NB4 (cell line): ENCODE results near the gene AK9.

Experiments
- MAX ChIP-seq: IDR thresholded peaks from 2 replicates; pipeline ENCODE4 v1.6.1; 2011; ENCODE audit warnings: low read depth, low read length
- MYC ChIP-seq: IDR thresholded peaks from 2 replicates; pipeline ENCODE4 v1.6.1; 2011; ENCODE audit warnings: low read depth, low read length
- POLR2A ChIP-seq: IDR thresholded peaks from 2 replicates; pipeline ENCODE4 v1.6.1; 2011; ENCODE audit warnings: mild to moderate bottlenecking; ENCODE audit not compliant: insufficient read length; ENCODE audit errors: extremely low read depth
- TF ChIP-seq, protein P1 (sequence below): IDR thresholded peaks from one replicate; pipeline ENCODE4 v1.5.1; 2012; ENCODE audit warnings: low read depth, low read length

DNA sequence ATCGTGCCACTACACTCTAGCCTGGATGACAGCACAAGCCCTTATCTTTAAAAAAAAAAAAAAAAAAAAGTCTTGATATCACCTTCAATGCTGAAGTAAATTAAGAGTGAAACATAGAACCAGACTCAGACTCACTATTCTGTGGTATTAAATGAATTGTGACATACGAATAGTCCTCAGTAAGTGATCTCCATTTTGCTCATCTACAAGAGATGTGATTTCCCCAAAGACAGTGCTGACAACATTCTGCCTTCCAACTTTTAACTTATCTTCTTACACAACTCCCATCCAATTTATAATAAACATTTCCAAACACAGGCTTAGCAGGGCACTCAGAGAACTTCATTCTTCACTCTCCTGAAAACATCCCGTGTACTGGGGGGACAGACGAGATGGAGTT, 216.0 kb downstream of the AK9 start:
- TF ChIP-seq, protein P1, sequence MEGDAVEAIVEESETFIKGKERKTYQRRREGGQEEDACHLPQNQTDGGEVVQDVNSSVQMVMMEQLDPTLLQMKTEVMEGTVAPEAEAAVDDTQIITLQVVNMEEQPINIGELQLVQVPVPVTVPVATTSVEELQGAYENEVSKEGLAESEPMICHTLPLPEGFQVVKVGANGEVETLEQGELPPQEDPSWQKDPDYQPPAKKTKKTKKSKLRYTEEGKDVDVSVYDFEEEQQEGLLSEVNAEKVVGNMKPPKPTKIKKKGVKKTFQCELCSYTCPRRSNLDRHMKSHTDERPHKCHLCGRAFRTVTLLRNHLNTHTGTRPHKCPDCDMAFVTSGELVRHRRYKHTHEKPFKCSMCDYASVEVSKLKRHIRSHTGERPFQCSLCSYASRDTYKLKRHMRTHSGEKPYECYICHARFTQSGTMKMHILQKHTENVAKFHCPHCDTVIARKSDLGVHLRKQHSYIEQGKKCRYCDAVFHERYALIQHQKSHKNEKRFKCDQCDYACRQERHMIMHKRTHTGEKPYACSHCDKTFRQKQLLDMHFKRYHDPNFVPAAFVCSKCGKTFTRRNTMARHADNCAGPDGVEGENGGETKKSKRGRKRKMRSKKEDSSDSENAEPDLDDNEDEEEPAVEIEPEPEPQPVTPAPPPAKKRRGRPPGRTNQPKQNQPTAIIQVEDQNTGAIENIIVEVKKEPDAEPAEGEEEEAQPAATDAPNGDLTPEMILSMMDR, result no peak
- no peak for TF ChIP-seq POLR2A
- TF ChIP-seq MAX, result no peak
- TF ChIP-seq MYC, result no peak
